Stimulated activated CD8-positive, alpha-beta memory T cell treated with anti-CD3 and anti-CD28 coated beads, Interleukin-12 subunit alpha, Interleukin-12 subunit beta, amount 100 ng/mL, for 24 hours (primary cell): ENCODE data around the gene SARNP.
"Not testable (repeated sequence)": the region's sequence is repeated elsewhere in the genome, so short reads cannot be mapped to it uniquely, and the experiment has no call there.

Experiments
- DNase-seq: peaks from one replicate; pipeline ENCODE4 v3.0.0-alpha.2; 2020; ENCODE audit errors: extremely low read depth

The SARNP gene

GRCh38 chr12:55797068-55797467 lies 20.5 kb downstream of the SARNP start:
- DNase-seq = no peak

GRCh38 chr12:55795950-55796349 lies 21.6 kb downstream of the SARNP start:
- no peak for DNase-seq

GRCh38 chr12:55789893-55790292 lies 27.6 kb downstream of the SARNP start:
- no peak for DNase-seq

GRCh38 chr12:55789171-55789570 lies 28.4 kb downstream of the SARNP start:
- DNase-seq = no peak

GRCh38 chr12:55788546-55788945 lies 29.0 kb downstream of the SARNP start:
- no peak for DNase-seq

GRCh38 chr12:55780685-55781084 lies 36.8 kb downstream of the SARNP start:
- DNase-seq = no peak

GRCh38 chr12:55777856-55778255 lies 39.7 kb downstream of the SARNP start:
- no peak for DNase-seq

- DNase-seq = no peak
These were observed 45.8 kb downstream of the SARNP start for GRCh38 chr12:55771736-55772135.

- DNase-seq = no peak
These were observed 50.4 kb downstream of the SARNP start for GRCh38 chr12:55767156-55767555.

GRCh38 chr12:55765736-55766290 lies 51.7 kb downstream of the SARNP start:
- DNase-seq = no peak

- DNase-seq = no peak
These were observed 54.9 kb downstream of the SARNP start for GRCh38 chr12:55762646-55763045.

- DNase-seq = no peak
These were observed 56.9 kb downstream of the SARNP start for GRCh38 chr12:55760663-55761062.

GRCh38 chr12:55758575-55758974 lies 58.9 kb downstream of the SARNP start:
- DNase-seq = not testable (repeated sequence)

GRCh38 chr12:55757701-55758100 lies 59.8 kb downstream of the SARNP start:
- DNase-seq = no peak

- no peak for DNase-seq
These were observed 62.3 kb downstream of the SARNP start for GRCh38 chr12:55755246-55755645.

GRCh38 chr12:55748230-55748993 lies 69.1 kb downstream of the SARNP start:
- no peak for DNase-seq

- no peak for DNase-seq
These were observed 70.7 kb downstream of the SARNP start for GRCh38 chr12:55746913-55747231.

- DNase-seq = no peak
These were observed 71.2 kb downstream of the SARNP start for GRCh38 chr12:55746174-55746912.

GRCh38 chr12:55745361-55746173 lies 72.0 kb downstream of the SARNP start:
- DNase-seq = no peak

- DNase-seq = no peak
These were observed 73.0 kb downstream of the SARNP start for GRCh38 chr12:55744340-55745030.
